ENCODE data around the gene CYREN. TPM values are rescaled to one million over a fixed set of nuclear protein-coding genes. Genes with fewer than 3 reads are reported as not detected.
A peak's percentile ranks its signal among the peaks of the same experiment; 100 is the strongest.

The CYREN gene
- total and polyA plus RNA-seq, 9 of the 15 experiments (the other 6 are each of a cell fraction or from before 2014, with no cell fraction given) = 13.9 to 108 (median 88.8) TPM

DNA sequence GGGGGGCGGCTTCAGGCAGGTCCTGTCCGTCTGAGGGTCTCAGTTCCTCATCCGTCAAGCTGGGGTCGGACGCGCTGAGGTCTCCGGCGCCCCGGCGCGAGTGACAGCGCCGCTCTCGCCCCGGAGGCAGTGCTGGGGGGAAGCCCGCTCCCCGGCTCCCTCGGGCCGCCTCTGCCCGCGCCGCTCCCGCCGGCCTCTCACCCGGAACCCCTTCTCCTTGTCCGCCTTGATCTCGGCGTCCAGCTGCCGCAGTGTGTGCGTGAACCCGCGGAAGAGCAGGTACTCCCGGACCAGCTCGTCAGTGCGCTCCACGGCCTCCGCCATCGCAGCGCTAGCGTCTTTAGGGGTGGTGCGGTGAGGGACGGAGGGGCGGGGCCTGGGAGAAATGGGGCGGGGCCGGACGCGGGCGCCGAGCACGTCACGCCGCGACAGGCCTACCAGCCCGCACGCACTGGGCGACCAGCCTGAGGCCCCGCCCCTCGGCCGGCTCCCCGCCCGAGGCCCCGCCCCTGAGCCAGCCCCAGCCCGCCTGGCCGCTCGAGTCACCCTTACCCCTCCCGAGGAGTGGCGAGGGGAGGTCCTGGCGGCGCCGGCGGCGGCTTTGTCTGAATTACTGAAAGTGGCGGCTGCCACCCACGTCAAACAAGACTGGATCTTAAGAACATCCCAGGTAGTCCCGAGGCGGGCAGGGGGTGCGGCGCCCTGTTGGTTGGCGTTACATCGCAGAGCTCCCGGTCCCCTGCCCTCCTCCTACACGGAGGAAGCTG lies 40.9 kb upstream of the CYREN start, which contains the start of gene WDR91 (continued):
- TF ChIP-seq CBX3 (IDR thresholded peaks at IDR 0.05; ENCODE audit: borderline replicate concordance in 1 of 2, low read length in 2 of 2) = no peak
- peak; percentile 12 for TF ChIP-seq NEUROD1 (IDR thresholded peaks at IDR 0.05; ENCODE audit: borderline replicate concordance, low read depth, low read length, partially characterized antibody)
- TF ChIP-seq ATF1 (CRISPR knock-in tag; IDR thresholded peaks at IDR 0.05) = 0 out of 2 replicates have a peak, but pooled peaks have one; percentile 41
- peak; percentile 79 for TF ChIP-seq ATF1 (tag; IDR thresholded peaks at IDR 0.05)
- TF ChIP-seq, protein P1, sequence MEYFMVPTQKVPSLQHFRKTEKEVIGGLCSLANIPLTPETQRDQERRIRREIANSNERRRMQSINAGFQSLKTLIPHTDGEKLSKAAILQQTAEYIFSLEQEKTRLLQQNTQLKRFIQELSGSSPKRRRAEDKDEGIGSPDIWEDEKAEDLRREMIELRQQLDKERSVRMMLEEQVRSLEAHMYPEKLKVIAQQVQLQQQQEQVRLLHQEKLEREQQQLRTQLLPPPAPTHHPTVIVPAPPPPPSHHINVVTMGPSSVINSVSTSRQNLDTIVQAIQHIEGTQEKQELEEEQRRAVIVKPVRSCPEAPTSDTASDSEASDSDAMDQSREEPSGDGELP (CRISPR knock-in tag; IDR thresholded peaks at IDR 0.05; ENCODE audit: borderline replicate concordance) = peak; percentile 35
- TF ChIP-seq JUN (IDR thresholded peaks at IDR 0.05; ENCODE audit: borderline replicate concordance, low read depth, low read length) = no peak
- TF ChIP-seq JUN (CRISPR knock-in tag; IDR thresholded peaks at IDR 0.05; ENCODE audit: borderline replicate concordance) = peak; percentile 61; the same call in 1 of the 2 replicates
- TF ChIP-seq CBX5 (IDR thresholded peaks at IDR 0.05; ENCODE audit: borderline replicate concordance, low read depth) = 0 out of 2 replicates have a peak, but pooled peaks have one; percentile 44
- TF ChIP-seq ZNF133 (CRISPR knock-in tag; IDR thresholded peaks at IDR 0.05) = no peak
- peak; percentile 72; the same call in 1 of the 2 replicates for TF ChIP-seq ZNF12 (CRISPR knock-in tag; IDR thresholded peaks at IDR 0.05)
- TF ChIP-seq, protein P2, sequence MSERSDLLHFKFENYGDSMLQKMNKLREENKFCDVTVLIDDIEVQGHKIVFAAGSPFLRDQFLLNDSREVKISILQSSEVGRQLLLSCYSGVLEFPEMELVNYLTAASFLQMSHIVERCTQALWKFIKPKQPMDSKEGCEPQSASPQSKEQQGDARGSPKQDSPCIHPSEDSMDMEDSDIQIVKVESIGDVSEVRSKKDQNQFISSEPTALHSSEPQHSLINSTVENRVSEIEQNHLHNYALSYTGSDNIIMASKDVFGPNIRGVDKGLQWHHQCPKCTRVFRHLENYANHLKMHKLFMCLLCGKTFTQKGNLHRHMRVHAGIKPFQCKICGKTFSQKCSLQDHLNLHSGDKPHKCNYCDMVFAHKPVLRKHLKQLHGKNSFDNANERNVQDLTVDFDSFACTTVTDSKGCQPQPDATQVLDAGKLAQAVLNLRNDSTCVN (CRISPR knock-in tag; IDR thresholded peaks at IDR 0.05) = 0 out of 2 replicates have a peak, but pooled peaks have one; percentile 16
- TF ChIP-seq TBP (optimal IDR thresholded peaks at IDR 0.05; ENCODE audit: low read depth, low read length) = peak; percentile 87
- TF ChIP-seq POLR2B (IDR thresholded peaks at IDR 0.05; ENCODE audit: low read depth, partially characterized antibody) = peak; percentile 91
- no peak for TF ChIP-seq MTA1 (IDR thresholded peaks at IDR 0.05; ENCODE audit: borderline replicate concordance)
- TF ChIP-seq MTA3 (IDR thresholded peaks at IDR 0.05; ENCODE audit: borderline replicate concordance) = peak; percentile 9; the same call in 1 of the 2 replicates
- no peak for TF ChIP-seq NCOA4 (IDR thresholded peaks at IDR 0.05; ENCODE audit: partially characterized antibody)
- TF ChIP-seq SAFB (IDR thresholded peaks at IDR 0.05; ENCODE audit: borderline replicate concordance, low read depth, low read length) = peak; percentile 81
- TF ChIP-seq GABPA (tag; conservative IDR thresholded peaks at IDR 0.05; ENCODE audit: low read depth) = peak; percentile 60; the same call in 1 of the 2 replicates
- TF ChIP-seq ZBTB1 (CRISPR knock-in tag; IDR thresholded peaks at IDR 0.05; ENCODE audit: borderline replicate concordance, low read depth) = peak; percentile 47; the same call in 1 of the 2 replicates
- TF ChIP-seq GATAD2B (IDR thresholded peaks at IDR 0.05; ENCODE audit: borderline replicate concordance) = 0 out of 2 replicates have a peak, but pooled peaks have one; percentile 54
- TF ChIP-seq SP1 (CRISPR knock-in tag; IDR thresholded peaks at IDR 0.05) = peak; percentile 84
- TF ChIP-seq, protein P3, sequence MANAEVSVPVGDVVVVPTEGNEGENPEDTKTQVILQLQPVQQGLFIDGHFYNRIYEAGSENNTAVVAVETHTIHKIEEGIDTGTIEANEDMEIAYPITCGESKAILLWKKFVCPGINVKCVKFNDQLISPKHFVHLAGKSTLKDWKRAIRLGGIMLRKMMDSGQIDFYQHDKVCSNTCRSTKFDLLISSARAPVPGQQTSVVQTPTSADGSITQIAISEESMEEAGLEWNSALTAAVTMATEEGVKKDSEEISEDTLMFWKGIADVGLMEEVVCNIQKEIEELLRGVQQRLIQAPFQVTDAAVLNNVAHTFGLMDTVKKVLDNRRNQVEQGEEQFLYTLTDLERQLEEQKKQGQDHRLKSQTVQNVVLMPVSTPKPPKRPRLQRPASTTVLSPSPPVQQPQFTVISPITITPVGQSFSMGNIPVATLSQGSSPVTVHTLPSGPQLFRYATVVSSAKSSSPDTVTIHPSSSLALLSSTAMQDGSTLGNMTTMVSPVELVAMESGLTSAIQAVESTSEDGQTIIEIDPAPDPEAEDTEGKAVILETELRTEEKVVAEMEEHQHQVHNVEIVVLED (CRISPR knock-in tag; IDR thresholded peaks at IDR 0.05) = peak; percentile 44; the same call in 1 of the 2 replicates
- TF ChIP-seq KDM2B (CRISPR knock-in tag; IDR thresholded peaks at IDR 0.05) = peak; percentile 97; the same call in 1 of the 2 replicates
- TF ChIP-seq ZNF41 (CRISPR knock-in tag; conservative IDR thresholded peaks at IDR 0.05) = no peak
